Measurements from ENCODE around the gene ZCCHC24.

Gene ZCCHC24

DNA sequence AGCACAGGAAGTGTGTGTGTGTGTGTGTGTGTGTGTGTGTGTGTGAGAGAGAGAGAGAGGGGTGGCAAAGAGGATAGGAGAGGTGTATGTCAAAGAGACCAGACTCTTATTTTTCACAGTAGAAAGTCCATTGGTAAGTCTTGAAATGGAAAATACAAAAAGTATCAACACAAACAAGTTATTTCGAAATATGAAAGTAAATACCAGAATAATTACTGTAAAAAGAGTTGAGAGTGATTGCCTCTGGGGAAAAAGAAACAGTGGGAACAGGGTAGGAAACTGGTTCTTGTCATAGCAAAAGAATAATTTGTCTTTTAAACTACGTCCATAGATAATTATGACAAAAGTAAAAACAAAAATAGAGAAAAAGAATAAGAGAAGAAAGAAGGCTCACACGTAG, 37.9 kb upstream of the ZCCHC24 start:
- Histone ChIP-seq H3K4me1 (ENCODE audit: control insufficient read depth, insufficient read depth, low read length) (peaks cover under 1% of the 10 kb centered on the region), H3K4me3 (ENCODE audit: low read length) (no peak overlapping the region), H3K36me3 (ENCODE audit: control insufficient read depth, insufficient read depth, low read length) (no peaks in the 10 kb centered on the region), H3K9me3 (ENCODE audit: control insufficient read depth, low read length) (no peaks in the 10 kb centered on the region), H3K27me3 (ENCODE audit: control insufficient read depth, insufficient read depth, low read length) (no peaks in the 10 kb centered on the region), H3K9ac (ENCODE audit: low read length) (no peak overlapping the region)

GRCh38 chr10:79482741-79483140, 37.3 kb upstream of the ZCCHC24 start:
- Histone ChIP-seq H3K4me1 (ENCODE audit: control insufficient read depth, insufficient read depth, low read length) (no peaks in the 10 kb centered on the region), H3K9me3 (ENCODE audit: control insufficient read depth, low read length) (no peaks in the 10 kb centered on the region), H3K27me3 (ENCODE audit: control insufficient read depth, insufficient read depth, low read length) (no peaks in the 10 kb centered on the region), H3K4me3 (ENCODE audit: low read length) (no peak overlapping the region), H3K9ac (ENCODE audit: low read length) (no peak overlapping the region), H3K36me3 (ENCODE audit: control insufficient read depth, insufficient read depth, low read length) (no peaks in the 10 kb centered on the region)

- Histone ChIP-seq H3K9ac (ENCODE audit: low read length) (no peak overlapping the region), H3K27me3 (ENCODE audit: control insufficient read depth, insufficient read depth, low read length) (no peaks in the 10 kb centered on the region), H3K9me3 (ENCODE audit: control insufficient read depth, low read length) (no peaks in the 10 kb centered on the region), H3K4me1 (ENCODE audit: control insufficient read depth, insufficient read depth, low read length) (no peaks in the 10 kb centered on the region), H3K4me3 (ENCODE audit: low read length) (no peak overlapping the region), H3K36me3 (ENCODE audit: control insufficient read depth, insufficient read depth, low read length) (no peaks in the 10 kb centered on the region)
Observed at GRCh38 chr10:79482304-79482703, 36.9 kb upstream of the ZCCHC24 start.

DNA sequence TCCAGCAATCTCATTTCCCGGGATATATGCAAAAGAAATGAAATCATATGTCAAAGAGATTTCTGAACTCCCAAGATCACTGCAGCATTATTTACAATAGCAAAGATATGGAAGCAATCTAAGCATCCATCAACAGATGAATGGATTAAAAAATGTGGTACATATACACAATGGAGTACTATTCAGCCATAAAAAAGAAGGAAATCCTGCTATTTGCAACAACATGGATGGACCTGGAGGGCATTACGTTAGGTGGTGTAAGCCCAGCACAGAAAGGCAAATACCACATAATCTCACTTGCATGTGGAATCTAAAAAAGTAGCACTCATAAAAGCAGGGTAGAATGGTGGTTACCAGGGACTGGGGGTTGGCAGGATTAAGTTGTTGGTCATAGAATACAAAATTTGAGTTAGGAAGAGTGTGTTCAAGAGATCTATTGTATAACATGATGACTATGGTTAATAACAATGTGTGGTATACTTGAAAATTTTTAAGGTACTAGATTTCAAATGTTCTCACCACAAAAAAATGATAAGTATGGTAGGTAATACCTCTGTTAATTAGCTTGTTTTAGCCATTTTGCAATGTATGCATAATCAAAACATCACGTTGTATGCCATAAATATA, 34.0 kb upstream of the ZCCHC24 start:
- Histone ChIP-seq H3K9ac (ENCODE audit: low read length) (no peak overlapping the region), H3K36me3 (ENCODE audit: control insufficient read depth, insufficient read depth, low read length) (no peaks in the 10 kb centered on the region), H3K4me1 (ENCODE audit: control insufficient read depth, insufficient read depth, low read length) (no peaks in the 10 kb centered on the region), H3K4me3 (ENCODE audit: low read length) (no peak overlapping the region), H3K27me3 (ENCODE audit: control insufficient read depth, insufficient read depth, low read length) (no peaks in the 10 kb centered on the region), H3K9me3 (ENCODE audit: control insufficient read depth, low read length) (no peaks in the 10 kb centered on the region)

DNA sequence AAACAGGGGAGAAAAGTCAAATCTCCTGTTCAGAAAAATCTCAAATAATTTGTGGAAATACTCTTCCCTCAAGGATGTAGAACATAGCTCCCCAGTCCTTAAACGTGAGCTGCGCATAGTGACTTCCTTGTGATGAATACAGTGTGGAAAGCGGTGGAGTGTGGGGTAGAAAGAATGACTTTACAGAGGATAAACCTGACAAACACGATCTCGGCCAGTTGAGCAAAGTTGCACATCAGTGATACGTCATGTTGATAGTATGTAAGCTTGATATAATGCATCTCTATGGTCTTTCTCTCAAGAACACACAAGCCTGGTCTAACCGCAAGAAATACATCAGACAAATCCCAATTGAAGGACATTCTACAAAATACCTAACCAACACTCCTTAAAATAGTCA, 32.0 kb upstream of the ZCCHC24 start:
- Histone ChIP-seq H3K27me3 (ENCODE audit: control insufficient read depth, insufficient read depth, low read length) (no peaks in the 10 kb centered on the region), H3K9me3 (ENCODE audit: control insufficient read depth, low read length) (no peaks in the 10 kb centered on the region), H3K9ac (ENCODE audit: low read length) (no peak overlapping the region)

GRCh38 chr10:79476645-79477044, 31.2 kb upstream of the ZCCHC24 start:
- H3K36me3 ChIP-seq (ENCODE audit: control insufficient read depth, insufficient read depth, low read length): no peaks in the 10 kb centered on the region
- H3K9me3 ChIP-seq (ENCODE audit: control insufficient read depth, low read length): no peaks in the 10 kb centered on the region
- no peaks in the 10 kb centered on the region for H3K27me3 ChIP-seq (ENCODE audit: control insufficient read depth, insufficient read depth, low read length)
- no peak overlapping the region for H3K9ac ChIP-seq (ENCODE audit: low read length)
- no peak overlapping the region for H3K4me3 ChIP-seq (ENCODE audit: low read length)
- H3K4me1 ChIP-seq (ENCODE audit: control insufficient read depth, insufficient read depth, low read length): no peaks in the 10 kb centered on the region

More for the DNA sequence above, 32.0 kb upstream of the ZCCHC24 start:
- H3K4me3 ChIP-seq (ENCODE audit: low read length): no peak overlapping the region
- H3K4me1 ChIP-seq (ENCODE audit: control insufficient read depth, insufficient read depth, low read length): no peaks in the 10 kb centered on the region
- no peaks in the 10 kb centered on the region for H3K36me3 ChIP-seq (ENCODE audit: control insufficient read depth, insufficient read depth, low read length)

- H3K4me1 ChIP-seq (ENCODE audit: control insufficient read depth, insufficient read depth, low read length): no peaks in the 10 kb centered on the region
- H3K9me3 ChIP-seq (ENCODE audit: control insufficient read depth, low read length): no peaks in the 10 kb centered on the region
- H3K36me3 ChIP-seq (ENCODE audit: control insufficient read depth, insufficient read depth, low read length): no peaks in the 10 kb centered on the region
- no peak overlapping the region for H3K9ac ChIP-seq (ENCODE audit: low read length)
- H3K27me3 ChIP-seq (ENCODE audit: control insufficient read depth, insufficient read depth, low read length): no peaks in the 10 kb centered on the region
- no peak overlapping the region for H3K4me3 ChIP-seq (ENCODE audit: low read length)
Observed at GRCh38 chr10:79475877-79476276, 30.5 kb upstream of the ZCCHC24 start.

DNA sequence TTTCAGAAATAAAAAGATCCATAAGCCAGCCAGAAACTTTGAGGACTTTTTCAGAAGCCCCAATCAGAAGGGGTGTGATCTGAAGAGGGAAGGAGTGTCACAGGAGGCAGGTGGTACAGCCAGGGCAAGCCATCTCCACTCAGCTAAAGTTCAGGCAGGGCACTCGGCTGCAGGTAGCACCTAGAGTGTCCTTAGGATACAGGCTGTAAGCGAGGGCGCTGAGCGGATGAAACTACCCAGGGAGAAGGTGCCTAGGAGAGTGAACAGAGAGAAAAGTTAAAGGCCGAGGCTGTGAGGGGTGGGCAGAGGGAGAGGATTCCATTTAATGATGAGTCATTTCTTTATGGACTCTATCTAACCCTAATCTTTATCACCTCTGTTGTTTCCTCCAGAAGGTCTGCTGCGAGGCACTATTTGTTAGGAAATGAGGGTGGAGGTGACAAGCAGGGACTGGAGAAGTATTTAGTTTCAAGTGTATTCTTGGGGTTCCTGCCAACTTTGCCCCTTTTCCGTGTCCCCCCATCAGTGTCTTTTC, 29.8 kb upstream of the ZCCHC24 start:
- Histone ChIP-seq H3K9ac (ENCODE audit: low read length) (no peak overlapping the region), H3K9me3 (ENCODE audit: control insufficient read depth, low read length) (no peaks in the 10 kb centered on the region), H3K4me1 (ENCODE audit: control insufficient read depth, insufficient read depth, low read length) (no peaks in the 10 kb centered on the region), H3K36me3 (ENCODE audit: control insufficient read depth, insufficient read depth, low read length) (no peaks in the 10 kb centered on the region), H3K27me3 (ENCODE audit: control insufficient read depth, insufficient read depth, low read length) (no peaks in the 10 kb centered on the region), H3K4me3 (ENCODE audit: low read length) (no peak overlapping the region)

DNA sequence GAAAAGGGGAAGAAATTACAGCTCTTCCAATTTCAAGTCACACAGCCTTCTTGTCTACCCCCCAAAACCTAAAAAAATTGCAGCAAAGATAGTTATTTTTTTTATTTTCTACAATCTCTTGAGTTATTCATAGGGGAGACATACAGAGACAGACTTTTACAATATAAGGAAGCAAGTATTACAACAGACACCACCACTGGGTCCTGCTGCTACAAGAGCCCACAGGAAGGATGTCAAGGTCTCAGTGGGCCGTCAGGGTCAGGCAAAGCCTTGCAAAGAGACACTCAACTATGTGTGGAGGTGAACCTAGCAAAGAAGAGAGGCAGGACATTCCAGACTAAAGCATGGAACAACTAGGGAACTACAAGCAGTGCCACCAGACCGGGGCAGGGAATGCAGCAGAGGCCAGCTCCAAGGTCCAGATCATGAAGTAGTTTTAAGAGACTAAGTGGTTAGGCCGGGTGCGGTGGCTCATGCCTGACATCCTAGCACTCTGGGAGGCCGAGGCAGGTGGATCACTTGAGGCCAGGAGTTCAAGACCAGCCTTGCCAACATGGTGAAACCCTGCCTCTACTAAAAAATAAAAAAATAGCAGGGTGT, 28.2 kb upstream of the ZCCHC24 start:
- Histone ChIP-seq H3K27me3 (ENCODE audit: control insufficient read depth, insufficient read depth, low read length) (no peaks in the 10 kb centered on the region), H3K4me3 (ENCODE audit: low read length) (no peak overlapping the region), H3K9ac (ENCODE audit: low read length) (no peak overlapping the region), H3K36me3 (ENCODE audit: control insufficient read depth, insufficient read depth, low read length) (no peaks in the 10 kb centered on the region), H3K9me3 (ENCODE audit: control insufficient read depth, low read length) (no peaks in the 10 kb centered on the region), H3K4me1 (ENCODE audit: control insufficient read depth, insufficient read depth, low read length) (no peaks in the 10 kb centered on the region)

DNA sequence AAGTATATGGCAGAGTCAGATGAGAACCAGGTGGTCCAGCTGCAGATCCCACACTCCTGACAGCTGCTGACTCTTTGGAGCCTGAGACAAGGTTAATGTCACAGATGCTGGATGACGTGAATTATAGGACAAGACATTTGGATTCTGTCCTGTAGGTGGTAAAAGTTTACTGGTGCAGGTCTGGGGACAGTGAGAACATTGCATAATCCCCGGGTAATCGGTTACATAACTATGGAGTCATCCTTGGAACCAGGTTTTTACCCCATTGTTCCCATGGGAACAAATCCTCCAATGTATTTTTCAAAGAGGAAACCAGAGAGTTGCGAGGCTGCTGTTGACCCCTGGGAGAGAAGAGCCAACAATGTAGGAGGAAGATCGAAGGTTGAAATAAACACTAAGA, 27.5 kb upstream of the ZCCHC24 start:
- H3K4me3 ChIP-seq (ENCODE audit: low read length): no peak overlapping the region
- H3K9me3 ChIP-seq (ENCODE audit: control insufficient read depth, low read length): no peaks in the 10 kb centered on the region
- no peaks in the 10 kb centered on the region for H3K36me3 ChIP-seq (ENCODE audit: control insufficient read depth, insufficient read depth, low read length)
- H3K9ac ChIP-seq (ENCODE audit: low read length): no peak overlapping the region
- no peaks in the 10 kb centered on the region for H3K4me1 ChIP-seq (ENCODE audit: control insufficient read depth, insufficient read depth, low read length)
- no peaks in the 10 kb centered on the region for H3K27me3 ChIP-seq (ENCODE audit: control insufficient read depth, insufficient read depth, low read length)

- Histone ChIP-seq H3K27me3 (ENCODE audit: control insufficient read depth, insufficient read depth, low read length) (no peaks in the 10 kb centered on the region), H3K9me3 (ENCODE audit: control insufficient read depth, low read length) (no peaks in the 10 kb centered on the region), H3K4me3 (ENCODE audit: low read length) (no peak overlapping the region), H3K9ac (ENCODE audit: low read length) (no peak overlapping the region), H3K4me1 (ENCODE audit: control insufficient read depth, insufficient read depth, low read length) (no peaks in the 10 kb centered on the region), H3K36me3 (ENCODE audit: control insufficient read depth, insufficient read depth, low read length) (no peaks in the 10 kb centered on the region)
Observed at GRCh38 chr10:79472449-79472848, 27.0 kb upstream of the ZCCHC24 start.

DNA sequence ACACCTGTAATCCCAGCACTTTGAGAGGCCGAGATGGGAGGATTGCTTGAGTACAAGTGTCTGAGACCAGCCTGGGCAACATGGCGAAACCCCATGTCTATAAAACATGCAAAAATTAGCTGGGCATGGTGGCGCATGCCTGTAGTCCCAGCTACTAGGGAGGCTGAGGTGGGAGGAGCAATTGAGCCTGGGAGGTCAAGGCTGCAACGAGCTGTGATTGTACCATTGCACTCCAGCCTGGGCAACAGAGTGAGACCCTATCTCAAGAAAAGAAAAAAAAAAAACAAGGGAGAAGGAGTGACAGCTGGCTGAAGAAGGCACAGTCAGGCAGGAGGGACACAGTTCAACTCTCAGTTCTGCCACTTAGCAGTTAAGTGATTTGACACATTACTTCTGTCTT, 26.4 kb upstream of the ZCCHC24 start:
- no peaks in the 10 kb centered on the region for H3K36me3 ChIP-seq (ENCODE audit: control insufficient read depth, insufficient read depth, low read length)
- H3K9me3 ChIP-seq (ENCODE audit: control insufficient read depth, low read length): no peaks in the 10 kb centered on the region
- no peak overlapping the region for H3K4me3 ChIP-seq (ENCODE audit: low read length)
- no peak overlapping the region for H3K9ac ChIP-seq (ENCODE audit: low read length)
- no peaks in the 10 kb centered on the region for H3K4me1 ChIP-seq (ENCODE audit: control insufficient read depth, insufficient read depth, low read length)
- H3K27me3 ChIP-seq (ENCODE audit: control insufficient read depth, insufficient read depth, low read length): no peaks in the 10 kb centered on the region
